ENCODE results near the gene PRKCA. TPM values are rescaled to one million over a fixed set of nuclear protein-coding genes. Genes with fewer than 3 reads are reported as not detected.
"Not testable (repeated sequence)": the region's sequence is repeated elsewhere in the genome, so short reads cannot be mapped to it uniquely, and the experiment has no call there.

PRKCA gene
- total RNA-seq, 1 donor from 2014 or later = 6.7 TPM

DNA sequence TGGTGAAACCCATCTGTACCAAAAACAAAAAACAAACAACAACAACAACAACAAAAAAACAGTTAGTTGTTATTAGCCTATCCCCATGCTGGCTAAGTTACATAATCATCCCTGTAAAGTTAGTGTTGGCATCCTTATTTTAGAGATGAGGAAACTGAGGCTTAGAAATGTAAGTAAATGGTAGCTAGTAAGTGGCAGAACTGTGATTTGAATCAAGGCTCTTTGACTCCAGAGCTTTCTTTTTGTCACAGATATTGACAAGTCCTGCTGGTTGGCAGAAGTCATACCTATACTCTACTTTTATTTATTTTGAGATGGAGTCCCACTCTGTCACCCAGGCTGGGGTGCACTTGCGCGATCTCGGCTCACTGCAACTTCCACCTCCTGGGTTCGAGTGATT is 42.1 kb downstream of the PRKCA start:
- TF ChIP-seq CTCF (conservative IDR thresholded peaks at IDR 0.05; ENCODE audit: low read depth, low read length) = no peak
- no peak overlapping the region for H3K4me3 ChIP-seq (ENCODE audit: low read depth, low read length)
- DNase-seq (ENCODE audit: low read depth) = no peak

DNA sequence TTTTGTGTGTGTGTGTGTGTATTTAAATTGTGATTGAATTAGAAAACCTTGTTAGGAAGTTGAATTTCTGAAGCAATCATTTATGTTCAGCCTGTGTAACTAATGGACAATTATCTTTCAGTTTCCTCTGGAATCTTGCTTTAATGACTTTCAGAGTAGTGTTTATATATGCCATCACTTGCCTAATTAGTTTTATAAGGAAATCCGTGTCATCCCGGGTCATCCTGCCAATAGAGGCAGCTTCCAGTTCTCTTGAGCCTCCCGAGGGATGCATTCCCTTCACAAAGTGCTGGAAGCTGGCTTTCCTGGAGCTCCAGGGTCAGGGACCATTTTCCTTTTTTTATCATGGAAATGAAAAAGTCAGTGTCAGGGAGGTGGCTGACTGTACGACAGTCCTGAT is 42.9 kb downstream of the PRKCA start:
- TF ChIP-seq CTCF (conservative IDR thresholded peaks at IDR 0.05; ENCODE audit: low read depth, low read length) = no peak
- H3K4me3 ChIP-seq (ENCODE audit: low read depth, low read length) = no peak overlapping the region
- no peak for DNase-seq (ENCODE audit: low read depth)

DNA sequence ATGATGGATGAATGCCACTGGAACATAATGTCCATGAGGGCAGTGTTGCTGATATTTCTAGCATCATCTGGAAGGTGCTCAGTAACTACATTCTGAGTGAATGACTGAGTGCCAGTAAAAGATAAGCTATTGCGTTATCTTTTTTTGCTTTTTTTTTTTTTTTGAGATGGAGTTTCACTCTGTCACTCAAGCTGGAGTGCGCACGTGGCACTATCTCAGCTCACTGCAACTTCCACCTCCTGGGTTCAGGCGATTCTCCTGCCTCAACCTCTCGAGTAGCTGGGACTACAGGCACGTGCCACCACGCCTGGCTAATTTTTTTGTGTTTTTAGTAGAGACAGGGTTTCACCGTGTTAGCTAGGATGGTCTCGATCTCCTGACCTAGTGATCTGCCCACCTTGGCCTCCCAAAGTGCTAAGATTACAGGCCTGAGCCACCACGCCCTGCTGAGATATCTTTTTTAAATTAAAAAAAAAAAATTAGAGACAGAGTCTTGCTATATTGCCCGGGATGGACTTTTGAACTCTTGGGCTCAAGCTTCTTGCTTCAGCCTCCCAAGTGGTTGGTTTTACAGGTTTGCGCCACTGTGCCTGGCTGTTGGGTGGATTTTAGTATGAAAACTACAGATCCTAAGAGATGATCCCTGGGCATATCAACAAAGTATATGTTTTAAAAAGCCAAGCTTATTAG is 43.7 kb downstream of the PRKCA start:
- not testable (repeated sequence) for DNase-seq (ENCODE audit: low read depth); H3K4me3 ChIP-seq (ENCODE audit: low read depth, low read length)

- TF ChIP-seq CTCF (conservative IDR thresholded peaks at IDR 0.05; ENCODE audit: low read depth, low read length) = no peak
- H3K4me3 ChIP-seq (ENCODE audit: low read depth, low read length) = no peak overlapping the region
- DNase-seq (ENCODE audit: low read depth) = no peak
These were observed 45.5 kb downstream of the PRKCA start for GRCh38 chr17:66347661-66348514.

DNA sequence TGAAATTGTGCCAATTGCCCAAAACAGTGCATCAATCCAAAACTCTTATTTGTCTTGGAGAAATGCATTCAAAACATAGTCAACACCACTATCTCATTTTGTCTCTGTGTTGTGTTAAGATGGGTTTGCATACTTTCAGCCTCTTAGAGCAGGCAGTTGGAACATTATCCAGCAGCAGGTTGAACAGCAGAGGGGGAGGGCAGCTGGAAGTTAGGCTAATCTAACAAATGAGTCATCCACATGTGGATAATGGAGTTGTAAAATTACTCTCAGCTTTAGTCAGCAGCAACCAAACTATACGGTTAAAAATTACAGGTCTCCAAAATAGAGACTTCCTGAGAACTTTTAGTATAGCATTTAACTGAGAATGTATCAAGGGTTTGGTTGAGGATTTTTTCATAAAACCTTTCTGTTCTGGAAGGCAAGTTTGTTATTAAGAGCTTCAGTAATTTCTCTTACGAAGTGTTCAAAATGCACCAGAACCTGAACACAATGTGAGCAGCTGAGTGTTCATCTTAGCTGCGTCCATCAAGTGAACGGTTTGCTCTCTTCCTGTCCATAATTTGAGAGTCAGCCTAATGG is 46.3 kb downstream of the PRKCA start:
- DNase-seq (ENCODE audit: low read depth) = peak; percentile 75
- no peak for TF ChIP-seq CTCF (conservative IDR thresholded peaks at IDR 0.05; ENCODE audit: low read depth, low read length)
- no peak overlapping the region for H3K4me3 ChIP-seq (ENCODE audit: low read depth, low read length)

- no peak overlapping the region for H3K4me3 ChIP-seq (ENCODE audit: low read depth, low read length)
- no peak for DNase-seq (ENCODE audit: low read depth)
These were observed 47.3 kb downstream of the PRKCA start for GRCh38 chr17:66349521-66350254.

GRCh38 chr17:66350576-66350975 is 48.2 kb downstream of the PRKCA start:
- not testable (repeated sequence) for DNase-seq (ENCODE audit: low read depth)

More at GRCh38 chr17:66349521-66350254, 47.3 kb downstream of the PRKCA start:
- no peak for TF ChIP-seq CTCF (conservative IDR thresholded peaks at IDR 0.05; ENCODE audit: low read depth, low read length)

More at GRCh38 chr17:66350576-66350975, 48.2 kb downstream of the PRKCA start:
- H3K4me3 ChIP-seq (ENCODE audit: low read depth, low read length) = not testable (repeated sequence)
